Superior temporal gyrus (tissue), 1 donor: ENCODE data around the gene RFX1.
"Not testable (repeated sequence)": the region's sequence is repeated elsewhere in the genome, so short reads cannot be mapped to it uniquely, and the experiment has no call there.

Experiments used
- DNase-seq: peaks from one replicate; pipeline ENCODE4 v3.0.0-alpha.2; 2016; ENCODE audit errors: extremely low spot score

The RFX1 gene

GRCh38 chr19:14006085-14006765 lies at the start of gene RFX1:
TSS of gene RFX1 (minus strand) at chr19:14006320. CDS start at chr19:13993843, 12,477 bp downstream.
- DNase-seq: peak; percentile 100

GRCh38 chr19:14055396-14055795 lies 49.3 kb upstream of the RFX1 start:
- DNase-seq: no peak

- DNase-seq: no peak
Observed at GRCh38 chr19:14054721-14055120, 48.6 kb upstream of the RFX1 start.

- DNase-seq: no peak
Observed at GRCh38 chr19:14054099-14054498, 48.0 kb upstream of the RFX1 start.

GRCh38 chr19:14053500-14053899 lies 47.4 kb upstream of the RFX1 start:
- no peak for DNase-seq

- DNase-seq: no peak
Observed at GRCh38 chr19:14053032-14053431, 46.9 kb upstream of the RFX1 start.

- no peak for DNase-seq
Observed at GRCh38 chr19:14052470-14052869, 46.4 kb upstream of the RFX1 start.

- DNase-seq: no peak
Observed at GRCh38 chr19:14051980-14052379, 45.9 kb upstream of the RFX1 start.

- DNase-seq: not testable (repeated sequence)
Observed at GRCh38 chr19:14050961-14051360, 44.8 kb upstream of the RFX1 start.

GRCh38 chr19:14050512-14050911 lies 44.4 kb upstream of the RFX1 start:
- DNase-seq: no peak

GRCh38 chr19:14048443-14049153 lies 42.5 kb upstream of the RFX1 start:
- DNase-seq: no peak

GRCh38 chr19:14047866-14048265 lies 41.7 kb upstream of the RFX1 start:
- not testable (repeated sequence) for DNase-seq

GRCh38 chr19:14042659-14043608 lies 36.8 kb upstream of the RFX1 start:
- DNase-seq: peak; percentile 59

GRCh38 chr19:14039181-14039580 lies 33.1 kb upstream of the RFX1 start:
- no peak for DNase-seq

- DNase-seq: no peak
Observed at GRCh38 chr19:14035706-14036105, 29.6 kb upstream of the RFX1 start.

GRCh38 chr19:14035159-14035558 lies 29.0 kb upstream of the RFX1 start:
- not testable (repeated sequence) for DNase-seq

GRCh38 chr19:14033946-14034345 lies 27.8 kb upstream of the RFX1 start:
- no peak for DNase-seq

- peak; percentile 20 for DNase-seq
Observed at GRCh38 chr19:14031719-14032480, 25.8 kb upstream of the RFX1 start, which contains the start of gene IL27RA. TSS of gene IL27RA (plus strand) at chr19:14031762. CDS start at chr19:14031873, 111 bp downstream.

- no peak for DNase-seq
Observed at GRCh38 chr19:14030997-14031718, 25.0 kb upstream of the RFX1 start.

- no peak for DNase-seq
Observed at GRCh38 chr19:14028901-14029300, 22.8 kb upstream of the RFX1 start.
